Measurements from ENCODE around the gene GPRC5D.

The GPRC5D gene

GRCh38 chr12:12952036-12952435 is at the start of gene GPRC5D:
Gene GPRC5D, minus strand, starts transcription at chr12:12952170. Its CDS starts 1,786 bp downstream, at chr12:12950384.
- no peak for DNase-seq

- no peak for DNase-seq
Observed at GRCh38 chr12:13001775-13002040, 49.7 kb upstream of the GPRC5D start.

GRCh38 chr12:13000925-13001774 is 49.2 kb upstream of the GPRC5D start:
- DNase-seq, result peak; percentile 69

- no peak for DNase-seq
Observed at GRCh38 chr12:13000616-13000924, 48.6 kb upstream of the GPRC5D start.

- peak; percentile 98 for DNase-seq
Observed at GRCh38 chr12:12999959-13000615, 48.1 kb upstream of the GPRC5D start, which contains the start of gene HEBP1. Gene HEBP1, minus strand, starts transcription at chr12:13000265. Its CDS starts 151 bp downstream, at chr12:13000114.

- DNase-seq, result no peak
Observed at GRCh38 chr12:12999271-12999958, 47.4 kb upstream of the GPRC5D start.

- no peak for DNase-seq
Observed at GRCh38 chr12:12998248-12998647, 46.3 kb upstream of the GPRC5D start.

- no peak for DNase-seq
Observed at GRCh38 chr12:12997734-12998133, 45.8 kb upstream of the GPRC5D start.

- DNase-seq, result no peak
Observed at GRCh38 chr12:12997156-12997555, 45.2 kb upstream of the GPRC5D start.

- no peak for DNase-seq
Observed at GRCh38 chr12:12996209-12996608, 44.2 kb upstream of the GPRC5D start.

GRCh38 chr12:12995088-12995487 is 43.1 kb upstream of the GPRC5D start:
- DNase-seq, result no peak

- no peak for DNase-seq
Observed at GRCh38 chr12:12993367-12993766, 41.4 kb upstream of the GPRC5D start.

- no peak for DNase-seq
Observed at GRCh38 chr12:12992418-12993130, 40.6 kb upstream of the GPRC5D start.

GRCh38 chr12:12990700-12991468 is 38.9 kb upstream of the GPRC5D start:
- no peak for DNase-seq

GRCh38 chr12:12987421-12987820 is 35.5 kb upstream of the GPRC5D start:
- DNase-seq, result no peak

- no peak for DNase-seq
Observed at GRCh38 chr12:12986775-12987331, 34.9 kb upstream of the GPRC5D start.

GRCh38 chr12:12985817-12986408 is 33.9 kb upstream of the GPRC5D start:
- DNase-seq, result no peak

GRCh38 chr12:12984149-12984548 is 32.2 kb upstream of the GPRC5D start:
- no peak for DNase-seq

- no peak for DNase-seq
Observed at GRCh38 chr12:12983420-12984035, 31.6 kb upstream of the GPRC5D start.

GRCh38 chr12:12982331-12982730 is 30.4 kb upstream of the GPRC5D start:
- no peak for DNase-seq

- no peak for DNase-seq
Observed at GRCh38 chr12:12979731-12980259, 27.8 kb upstream of the GPRC5D start.
